Kidney (tissue), 14 donors: ENCODE results near the gene TMA7B. TPM values are rescaled to one million over a fixed set of nuclear protein-coding genes. Genes with fewer than 3 reads are reported as not detected.
A peak's percentile ranks its signal among the peaks of the same experiment; 100 is the strongest.

Experiments used
- DNase-seq, 5 donors: peaks; one replicate each; pipeline ENCODE4 v3.0.0-alpha.2; 2013 to 2020
- FAIRE-seq: peaks from 2 replicates; lab custom pipeline; 2012; peaks lifted over from hg19 to GRCh38; lab: Jason Lieb, UNC
- H3K27ac ChIP-seq, 2 donors: one replicate each; pipeline ENCODE4 v1.7.0; 2013; ENCODE audit warnings: low read depth in 2 of 2, low read length in 2 of 2, inconsistent platforms in 1 of 2
- H3K27me3 ChIP-seq: one replicate; pipeline ENCODE4 v1.7.1; 2013; ENCODE audit warnings: low read length, inconsistent platforms; ENCODE audit not compliant: control insufficient read depth, insufficient read depth
- H3K36me3 ChIP-seq, 3 donors: one replicate each; pipeline versions ENCODE4 v1.7.0 to v1.7.1; 2013; ENCODE audit warnings: low read length in 3 of 3, control low read depth in 1 of 3, inconsistent platforms in 1 of 3; ENCODE audit not compliant: insufficient read depth in 3 of 3, control insufficient read depth in 2 of 3
- H3K4me1 ChIP-seq, 3 donors: one replicate each; pipeline versions ENCODE4 v1.7.0 to v1.7.1; 2013; ENCODE audit warnings: low read length in 3 of 3, inconsistent platforms in 1 of 3, low read depth in 1 of 3; ENCODE audit not compliant: control insufficient read depth in 2 of 3, insufficient read depth in 2 of 3
- H3K4me3 ChIP-seq, 3 donors: one replicate each; pipeline versions ENCODE4 v1.7.0 to v1.8.1; 2013; ENCODE audit warnings: low read length in 3 of 3, control low read depth in 1 of 3, inconsistent platforms in 1 of 3
- H3K9ac ChIP-seq, 3 donors: one replicate each; pipeline versions ENCODE4 v1.7.0 to v1.7.1; 2013; ENCODE audit warnings: low read length in 3 of 3, control low read depth in 1 of 3, inconsistent platforms in 1 of 3
- H3K9me3 ChIP-seq, 3 donors: one replicate each; pipeline versions ENCODE4 v1.7.0 to v1.7.1; 2013; ENCODE audit warnings: low read length in 3 of 3, control low read depth in 1 of 3, inconsistent platforms in 1 of 3; ENCODE audit not compliant: control insufficient read depth in 2 of 3, insufficient read depth in 1 of 3
- CTCF ChIP-seq: IDR thresholded peaks from 3 replicates; pipeline ENCODE4 v1.5.1; 2012; ENCODE audit warnings: mild to moderate bottlenecking, moderate library complexity, borderline replicate concordance; ENCODE audit not compliant: insufficient read depth; ENCODE audit errors: extremely low read depth
- intact Hi-C: fragments of 100-400 bp; cut with DNase I; formaldehyde crosslinking; loops from one replicate; pipeline ENCODE4 v1.11.1; 2022
- polyA plus RNA-seq: library from polyadenylated mRNA; stranded (reverse); fragments of 350-450 nt; fragmentation: Illumina TruSeq; extraction: RNeasy Lipid Tissue Mini Kit (QIAGEN cat#74804); gene quantifications from one replicate; pipeline ENCODE4 v1.2.3, GENCODE V29; 2014; ENCODE audit warnings: low read depth, low replicate concordance; ENCODE audit not compliant: insufficient read depth
- total RNA-seq: library from RNA; stranded (reverse); fragmentation: NEBNext Ultra II Directional; extraction: Animal tissue kit (Norgen Biotek cat#: 25700); gene quantifications from one replicate; pipeline ENCODE4 v1.2.1, GENCODE V29; 2021
- donor health status: control.
- donor health status: control.
- donor health status: control.
- donor health status: control.
- donor health status: control.
- donor health status: DM: yes; HTN: yes; CAD: no.
- donor health status: Normal renal cell carcinoma (clear cell type).

TMA7B gene
- total and polyA plus RNA-seq, 2 donors from 2014 or later, result 0.63 TPM; not detected in 1

- Histone ChIP-seq H3K27ac (no peak overlapping the region), H3K36me3 (no peaks in the 10 kb centered on the region), H3K9me3 (no peaks in the 10 kb centered on the region), H3K27me3 (no peaks in the 10 kb centered on the region), H3K9ac (no peak overlapping the region), H3K4me3 (no peak overlapping the region), H3K4me1 (peaks cover 0 to 35% (median 12%) of the 10 kb centered on the region in 3 donors)
- FAIRE-seq, result no peak
- TF ChIP-seq CTCF, result no peak
- peak in 2 of 5 donors; percentile 45 to 46 for DNase-seq
- intact Hi-C loops, result no loop called here
These were observed 41.8 kb downstream of the TMA7B start for GRCh38 chr22:40001800-40002577.

- H3K27ac ChIP-seq, result peak overlapping the region; percentile 5 to 40
- H3K4me1 ChIP-seq, result peaks cover 0 to 29% (median 5%) of the 10 kb centered on the region in 3 donors
- peak overlapping the region in 1 of 3 donors; percentile 31 for H3K9ac ChIP-seq
- no peak for TF ChIP-seq CTCF
- DNase-seq (peak in 1 of 5 donors; percentile 81), FAIRE-seq (no peak)
- no peaks in the 10 kb centered on the region for H3K36me3 ChIP-seq
- no peaks in the 10 kb centered on the region for H3K9me3 ChIP-seq
- H3K27me3 ChIP-seq, result no peaks in the 10 kb centered on the region
- intact Hi-C loops, result no loop called here
- no peak overlapping the region for H3K4me3 ChIP-seq
These were observed 42.9 kb downstream of the TMA7B start for GRCh38 chr22:40002935-40003715.

DNA sequence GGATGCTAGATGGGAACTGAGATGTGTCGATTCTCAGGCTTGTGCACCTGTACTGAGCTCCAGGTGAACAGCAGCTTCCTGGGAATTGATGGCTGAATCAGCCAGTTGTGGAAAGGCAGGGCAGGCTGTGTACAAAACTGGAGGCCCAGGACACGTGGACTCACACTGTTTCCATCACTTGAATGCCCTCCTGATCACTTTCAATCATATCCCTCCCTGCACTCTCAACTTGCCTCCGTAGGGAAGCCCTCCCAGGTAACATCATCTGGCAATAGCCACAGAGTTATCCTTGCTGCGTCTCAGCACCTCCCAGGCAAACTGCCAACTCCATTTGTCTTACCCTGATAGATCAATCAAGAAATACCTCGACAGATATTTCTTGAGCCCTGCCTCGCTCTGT is 44.6 kb downstream of the TMA7B start:
- TF ChIP-seq CTCF, result no peak
- DNase-seq (peak in 1 of 5 donors; percentile 10), FAIRE-seq (no peak)
- Histone ChIP-seq H3K36me3 (no peaks in the 10 kb centered on the region), H3K9ac (no peak overlapping the region), H3K9me3 (no peaks in the 10 kb centered on the region), H3K4me1 (peaks cover 0 to 18% (median 2%) of the 10 kb centered on the region in 3 donors), H3K4me3 (no peak overlapping the region), H3K27me3 (peaks cover 1% of the 10 kb centered on the region), H3K27ac (no peak overlapping the region)
- intact Hi-C loops, result no loop called here
